SKM-1 (cell line): ENCODE measurements around the gene JADE1.

Experiments used
- DNase-seq: peaks from one replicate; lab custom pipeline; 2025; ENCODE audit not compliant: unreplicated experiment; lab: John Stamatoyannopoulos, UW

The JADE1 gene

DNA sequence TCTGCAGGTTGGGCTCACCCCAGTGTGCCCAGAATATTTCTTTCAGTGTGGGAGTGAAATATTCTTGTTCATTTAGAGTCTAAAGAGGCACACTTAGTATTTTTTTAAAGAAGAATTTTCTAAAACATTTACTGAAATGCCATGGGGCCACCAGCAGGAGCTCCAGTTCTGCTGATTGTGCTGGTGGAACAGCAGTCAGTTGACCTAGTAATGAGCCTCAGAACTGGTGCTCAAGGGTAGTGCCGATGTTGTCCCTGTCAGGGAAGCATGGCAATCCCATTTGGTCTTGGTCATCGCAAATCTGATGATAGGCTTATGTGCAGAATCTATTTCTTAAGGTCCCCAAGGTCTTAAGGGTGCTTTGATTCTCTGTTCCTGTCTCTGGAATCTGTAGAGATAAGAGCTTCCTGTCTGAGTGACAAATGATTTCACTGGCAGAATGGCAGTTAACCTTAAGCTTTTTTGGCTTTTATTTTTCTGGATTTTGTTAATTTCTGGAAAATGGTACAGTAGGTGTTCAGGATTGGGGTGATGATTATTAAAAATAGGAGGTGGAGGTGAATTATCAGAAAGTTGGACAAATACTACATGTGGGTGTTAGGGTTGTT is 31.3 kb downstream of the JADE1 start:
- no peak for DNase-seq

DNA sequence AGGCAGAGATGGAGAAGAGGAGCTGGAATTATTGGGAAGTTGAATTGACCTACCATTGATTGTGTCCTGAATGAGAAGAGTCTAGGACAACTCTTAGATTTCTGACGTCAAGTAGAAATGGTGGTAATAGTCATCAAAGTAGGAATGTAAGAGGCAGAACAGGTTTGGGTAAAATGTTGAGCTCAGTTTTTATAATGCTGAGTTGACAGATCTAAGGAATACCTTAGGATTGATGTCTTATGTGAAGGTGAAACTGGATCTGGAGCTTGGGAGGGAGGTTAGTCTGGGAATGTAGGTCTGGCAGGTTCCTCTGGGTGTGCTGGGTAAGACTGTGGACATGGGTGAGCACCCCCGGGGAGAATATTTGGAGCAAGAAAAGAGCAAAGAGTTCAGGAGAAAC is 31.9 kb downstream of the JADE1 start:
- no peak for DNase-seq

DNA sequence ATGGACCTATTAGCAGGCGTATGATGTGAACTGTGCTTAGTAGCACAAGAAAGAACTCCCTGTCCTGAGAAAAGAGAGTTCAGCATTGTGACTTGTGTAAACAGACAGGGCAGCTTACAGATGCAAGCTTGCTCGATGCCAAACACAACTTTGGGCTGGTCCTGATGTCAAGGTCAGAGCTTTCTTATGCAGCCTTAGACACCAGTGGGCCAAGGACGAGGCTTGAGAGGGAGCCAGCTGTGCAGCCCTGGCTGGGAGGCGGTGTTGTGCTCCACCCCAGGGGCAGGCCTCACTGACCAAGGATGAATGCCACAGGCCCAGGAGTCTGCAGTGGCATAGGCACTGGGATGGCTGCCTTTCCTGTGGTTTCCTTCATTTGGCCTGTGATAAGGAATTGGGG is 35.4 kb downstream of the JADE1 start:
- no peak for DNase-seq

DNA sequence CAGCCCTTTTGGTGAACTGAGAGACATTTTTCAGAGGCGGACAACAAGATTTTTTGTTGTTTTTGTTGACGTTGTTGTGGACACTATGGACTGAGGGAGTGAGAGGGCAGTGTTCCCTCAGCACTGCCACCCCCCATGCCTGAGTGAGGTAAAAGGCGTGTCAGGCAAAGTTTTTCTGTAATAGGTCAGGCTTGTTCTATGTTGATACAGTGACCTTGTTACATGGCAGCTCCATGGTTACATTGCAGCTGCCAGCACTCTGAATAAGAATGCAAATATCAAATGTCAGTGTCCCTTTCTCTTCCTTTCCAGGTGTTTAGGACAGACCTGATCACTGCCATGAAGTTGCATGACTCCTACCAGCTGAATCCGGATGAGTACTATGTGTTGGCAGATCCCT is 36.6 kb downstream of the JADE1 start:
- no peak for DNase-seq

DNA sequence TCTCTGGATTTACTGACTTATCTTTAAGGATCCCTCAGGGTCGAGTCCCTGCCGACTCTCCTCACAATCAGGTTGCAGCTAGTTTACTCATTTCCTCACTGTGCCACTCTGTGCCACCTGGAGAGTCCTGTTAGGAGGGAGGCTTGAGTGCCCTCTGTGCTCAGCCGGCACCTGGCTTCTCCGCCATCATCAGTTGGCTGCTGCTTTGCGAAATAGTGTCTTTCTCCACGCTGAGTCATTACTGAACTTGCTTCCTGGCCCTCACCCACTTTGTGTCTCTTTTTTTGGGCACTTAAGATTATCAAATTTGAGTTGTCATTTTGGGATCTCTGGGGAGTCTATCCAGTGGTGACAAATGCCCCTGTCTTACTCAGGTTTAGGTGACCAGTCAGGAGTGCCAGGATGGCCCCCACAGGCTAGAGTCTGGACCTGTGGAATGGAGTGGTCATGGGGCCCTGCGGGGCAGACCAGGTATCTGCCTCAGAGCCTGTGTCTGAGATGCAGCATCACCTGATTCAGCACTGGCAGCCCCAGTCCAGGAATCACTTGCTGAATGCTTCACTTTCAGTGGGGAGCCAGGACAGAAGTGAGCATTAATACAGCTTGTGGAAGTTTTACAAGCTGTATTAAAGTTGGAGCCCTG is 37.7 kb downstream of the JADE1 start:
- DNase-seq, result no peak

DNA sequence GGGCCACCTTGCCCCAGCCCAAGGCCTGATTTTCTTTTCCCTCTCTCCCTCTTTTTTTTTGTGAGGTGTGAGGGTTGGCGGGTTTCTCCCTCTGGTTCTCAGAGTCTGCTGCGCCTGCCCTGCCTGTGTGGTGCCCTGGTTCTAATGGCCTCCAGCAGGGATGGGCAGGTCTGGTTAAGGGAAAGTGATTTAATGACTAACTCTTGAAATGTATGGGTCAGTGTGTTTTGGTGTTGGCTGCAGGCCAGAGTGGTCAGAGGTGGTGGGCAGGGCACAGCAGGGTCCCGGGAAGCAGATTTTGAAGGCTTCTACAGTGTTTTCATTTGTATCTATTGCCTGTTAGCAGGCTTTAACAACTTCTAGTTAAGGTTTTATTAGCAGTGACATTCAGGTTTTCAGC is 39.0 kb downstream of the JADE1 start:
- DNase-seq, result no peak

DNA sequence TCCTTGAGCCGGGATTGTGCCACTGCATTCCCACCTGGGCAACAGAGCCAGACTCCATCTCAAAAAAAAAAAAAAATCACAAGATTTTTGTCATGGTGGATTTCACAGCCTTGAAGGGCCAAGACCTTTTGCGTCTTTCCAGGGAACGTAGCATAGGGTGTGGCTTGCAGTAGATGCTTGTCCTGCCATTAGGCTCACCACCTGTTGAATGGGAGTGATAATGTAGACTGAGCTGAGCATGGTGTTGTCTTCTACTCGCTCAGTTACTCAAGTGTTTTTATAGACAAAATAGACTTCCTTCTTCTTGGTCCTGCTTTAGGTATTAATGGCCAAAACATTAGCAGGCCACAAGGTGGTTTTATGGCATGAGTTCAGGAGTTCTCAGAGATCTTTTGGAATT is 40.8 kb downstream of the JADE1 start:
- DNase-seq, result no peak

DNA sequence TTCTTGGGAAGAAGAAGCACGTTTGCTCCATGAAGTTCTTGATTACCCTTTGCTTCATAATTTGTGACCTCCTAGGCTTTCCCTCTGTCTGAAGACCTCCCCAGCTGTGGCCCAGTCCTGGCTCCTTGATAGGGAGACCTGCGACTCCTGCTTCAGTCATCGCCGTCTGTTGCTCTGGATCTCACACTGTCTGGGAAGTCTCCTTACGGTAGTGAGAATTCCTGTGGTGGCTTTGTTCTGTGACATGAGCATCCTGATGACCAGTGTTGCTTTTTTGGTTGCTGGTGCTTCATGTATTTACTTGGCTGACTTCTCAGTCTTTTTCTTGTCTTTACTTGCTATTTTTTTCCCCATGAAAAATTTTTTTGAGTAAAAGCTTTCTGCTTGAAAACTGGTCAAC is 44.2 kb downstream of the JADE1 start:
- DNase-seq, result no peak

DNA sequence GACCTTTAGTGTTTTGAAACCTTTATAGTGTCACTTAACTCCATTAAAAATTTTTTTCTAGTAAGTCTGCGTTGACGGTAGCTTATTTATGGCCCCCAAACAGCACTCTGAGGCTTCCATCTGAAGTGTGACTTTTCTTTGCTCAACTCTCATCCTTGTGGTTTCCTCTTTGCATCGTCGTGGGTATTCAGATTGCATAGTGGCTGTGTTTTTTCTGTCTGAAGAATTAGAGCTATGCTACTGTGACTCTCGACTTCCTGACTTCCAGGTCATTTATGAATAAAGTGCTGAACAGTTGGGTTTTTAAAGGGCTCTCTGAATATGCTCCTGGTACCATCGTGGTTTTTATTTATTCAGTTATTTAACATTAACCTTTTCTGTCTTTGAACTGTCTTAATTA is 44.9 kb downstream of the JADE1 start:
- no peak for DNase-seq

DNA sequence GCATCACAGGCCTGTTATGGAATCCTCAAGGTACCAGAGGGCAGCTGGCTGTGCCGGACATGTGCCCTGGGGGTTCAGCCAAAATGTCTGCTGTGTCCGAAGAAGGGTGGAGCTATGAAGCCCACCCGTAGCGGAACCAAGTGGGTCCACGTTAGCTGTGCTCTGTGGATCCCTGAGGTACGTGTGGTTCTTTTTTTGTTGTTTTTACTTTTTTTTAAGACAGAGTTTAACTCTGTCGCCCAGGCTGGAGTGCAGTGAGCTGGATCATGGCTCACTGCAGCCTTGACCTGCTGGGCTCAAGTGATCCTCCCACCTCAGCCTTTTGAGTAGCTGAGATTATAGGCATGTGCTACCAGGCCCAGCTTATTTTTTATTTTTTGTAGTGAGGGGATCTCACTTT is 46.1 kb downstream of the JADE1 start:
- no peak for DNase-seq

DNA sequence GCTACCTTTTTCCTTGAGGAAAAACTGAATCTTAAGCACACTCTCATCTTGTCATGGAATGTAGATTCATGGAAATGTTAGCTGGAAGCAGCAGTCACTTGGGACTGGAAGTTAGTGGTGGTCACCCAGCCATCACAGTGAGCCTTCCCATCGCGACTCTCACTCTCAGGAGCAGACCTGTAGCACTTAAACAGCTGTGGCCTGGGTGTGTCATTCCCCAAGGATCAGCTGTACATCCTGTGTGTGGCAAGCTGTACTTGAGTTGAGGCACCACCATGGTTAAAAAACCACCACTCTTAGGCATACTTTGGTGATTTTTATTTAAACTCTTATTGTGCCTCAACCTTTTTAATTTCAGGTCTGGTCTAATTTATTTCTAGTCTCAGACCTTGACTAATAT is 46.7 kb downstream of the JADE1 start:
- no peak for DNase-seq

DNA sequence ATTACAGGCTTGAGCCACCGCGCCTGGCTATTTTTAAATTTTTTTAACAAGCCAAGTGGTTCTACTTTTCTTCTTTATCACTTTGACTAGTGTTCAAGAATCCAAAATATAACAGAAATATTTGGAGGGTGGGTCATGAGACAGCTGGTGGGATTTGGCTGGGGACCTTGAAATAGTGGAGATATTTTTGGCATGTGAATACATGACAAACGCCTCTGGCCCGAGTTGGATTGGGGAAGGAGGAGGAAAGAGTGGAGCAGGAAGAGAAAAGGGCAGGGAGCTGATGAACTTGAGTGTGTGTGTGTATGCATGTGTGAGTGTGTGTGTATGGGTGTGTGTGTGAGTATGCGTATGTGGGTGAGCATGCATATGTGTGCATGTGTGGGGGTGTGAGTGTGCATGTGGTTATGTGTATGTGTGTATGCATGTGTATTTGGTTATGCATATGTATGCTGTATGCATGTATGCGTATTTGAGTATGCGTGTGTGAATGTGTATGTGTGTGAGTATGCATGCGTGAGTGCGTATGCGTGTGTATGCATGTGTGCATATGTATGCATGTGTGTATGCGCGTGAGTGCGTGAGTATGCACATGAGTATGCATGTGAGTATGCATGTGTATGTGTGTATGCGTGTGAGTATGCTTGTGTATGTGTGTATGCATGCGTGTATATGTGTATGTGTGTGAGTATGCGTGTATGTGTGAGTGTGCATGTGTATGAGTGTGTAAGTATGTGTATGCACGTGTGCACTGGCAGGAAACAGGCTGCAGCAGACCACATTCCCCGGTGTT is 49.6 kb downstream of the JADE1 start:
- DNase-seq, result no peak

DNA sequence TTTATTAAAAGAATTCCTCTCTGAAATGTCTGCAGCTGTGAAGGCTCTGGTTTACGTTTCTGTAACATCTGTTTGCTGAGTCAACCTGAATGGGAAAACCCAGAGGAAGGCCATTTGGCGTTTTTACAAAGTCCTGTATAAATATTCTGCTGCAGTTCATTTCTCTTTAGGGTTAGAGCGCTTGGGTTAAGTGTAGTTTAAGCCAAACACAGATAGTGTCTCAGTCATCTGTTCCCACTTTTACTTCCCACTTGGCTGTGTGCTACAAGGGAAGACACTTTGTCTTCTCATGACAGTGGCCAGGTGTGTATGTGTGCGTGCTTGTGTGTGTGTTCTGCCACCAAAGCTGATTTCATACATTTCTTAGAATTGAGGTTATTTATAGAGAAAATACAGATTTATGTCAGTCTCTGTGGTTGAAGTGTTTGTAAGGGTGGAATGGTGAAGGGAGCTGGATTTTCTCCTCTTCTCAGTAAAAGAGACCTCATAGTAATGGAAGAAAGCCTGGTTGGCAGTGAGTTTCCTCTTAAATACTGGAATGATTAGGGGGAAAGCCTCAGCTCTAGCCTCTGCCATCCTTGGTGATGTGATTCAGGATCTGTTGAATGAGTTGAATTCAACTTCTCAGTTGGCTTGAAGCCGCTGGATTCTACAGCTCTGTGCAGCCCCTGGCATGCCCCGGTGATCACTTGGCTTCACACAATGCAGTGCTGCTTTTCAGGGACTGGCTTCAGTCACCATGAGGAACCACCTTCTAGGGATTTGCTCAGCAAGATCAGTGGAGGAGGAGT is 50.6 kb downstream of the JADE1 start:
- no peak for DNase-seq

DNA sequence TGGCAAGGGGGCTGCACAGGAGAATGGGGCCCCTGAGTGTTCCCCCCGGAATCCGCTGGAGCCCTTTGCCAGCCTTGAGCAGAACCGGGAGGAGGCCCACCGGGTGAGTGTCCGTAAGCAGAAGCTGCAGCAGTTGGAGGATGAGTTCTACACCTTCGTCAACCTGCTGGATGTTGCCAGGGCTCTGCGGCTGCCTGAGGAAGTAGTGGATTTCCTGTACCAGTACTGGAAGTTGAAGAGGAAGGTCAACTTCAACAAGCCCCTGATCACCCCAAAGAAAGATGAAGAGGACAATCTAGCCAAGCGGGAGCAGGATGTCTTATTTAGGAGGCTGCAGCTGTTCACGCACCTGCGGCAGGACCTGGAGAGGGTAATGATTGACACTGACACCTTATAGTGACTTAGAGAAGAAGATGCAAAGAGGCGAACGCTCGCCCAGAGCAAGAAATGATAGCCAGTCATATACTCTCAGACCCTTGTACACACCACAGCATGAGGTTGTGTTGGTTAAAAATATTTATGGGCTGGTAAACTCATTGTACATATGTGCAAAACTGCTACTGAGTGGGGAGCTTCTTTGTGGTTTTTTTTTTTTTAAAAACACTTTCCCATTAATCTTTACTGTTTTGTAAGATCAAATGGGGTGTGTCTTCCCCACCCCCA is 52.5 kb downstream of the JADE1 start:
- no peak for DNase-seq

DNA sequence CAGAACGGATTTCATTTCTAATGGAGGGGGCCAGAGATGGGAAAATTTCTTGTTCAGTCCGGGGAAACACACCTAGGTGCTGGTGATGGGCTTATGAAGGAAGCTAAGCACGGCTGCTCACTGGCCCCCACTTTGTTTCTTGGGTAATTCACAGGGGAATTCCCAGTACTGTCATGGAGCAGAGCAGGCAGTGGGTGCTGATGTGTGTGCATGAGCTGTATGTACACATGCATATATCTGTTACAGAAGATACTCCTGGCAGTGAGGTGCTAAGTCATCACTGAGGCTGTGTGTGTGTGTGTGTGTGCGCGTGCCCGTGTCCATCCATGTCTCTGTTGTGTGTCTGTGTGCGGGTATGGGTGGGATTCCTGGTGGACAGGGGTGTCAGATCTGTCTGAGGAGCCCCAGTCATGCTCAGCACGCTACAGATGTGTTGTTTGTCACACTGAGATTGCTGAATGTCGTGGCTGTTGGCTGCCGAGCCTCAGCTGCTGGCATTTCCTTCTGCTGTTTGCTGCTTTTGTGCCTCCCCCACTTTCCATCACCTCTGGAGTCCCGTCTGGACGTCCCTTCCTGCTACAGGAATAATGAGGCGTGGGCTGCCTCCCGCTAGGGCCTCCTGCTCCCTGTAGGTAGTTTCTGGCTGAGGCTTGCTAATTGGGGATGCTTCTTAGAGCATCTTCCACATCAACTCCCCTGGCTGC is 53.3 kb downstream of the JADE1 start:
- no peak for DNase-seq

DNA sequence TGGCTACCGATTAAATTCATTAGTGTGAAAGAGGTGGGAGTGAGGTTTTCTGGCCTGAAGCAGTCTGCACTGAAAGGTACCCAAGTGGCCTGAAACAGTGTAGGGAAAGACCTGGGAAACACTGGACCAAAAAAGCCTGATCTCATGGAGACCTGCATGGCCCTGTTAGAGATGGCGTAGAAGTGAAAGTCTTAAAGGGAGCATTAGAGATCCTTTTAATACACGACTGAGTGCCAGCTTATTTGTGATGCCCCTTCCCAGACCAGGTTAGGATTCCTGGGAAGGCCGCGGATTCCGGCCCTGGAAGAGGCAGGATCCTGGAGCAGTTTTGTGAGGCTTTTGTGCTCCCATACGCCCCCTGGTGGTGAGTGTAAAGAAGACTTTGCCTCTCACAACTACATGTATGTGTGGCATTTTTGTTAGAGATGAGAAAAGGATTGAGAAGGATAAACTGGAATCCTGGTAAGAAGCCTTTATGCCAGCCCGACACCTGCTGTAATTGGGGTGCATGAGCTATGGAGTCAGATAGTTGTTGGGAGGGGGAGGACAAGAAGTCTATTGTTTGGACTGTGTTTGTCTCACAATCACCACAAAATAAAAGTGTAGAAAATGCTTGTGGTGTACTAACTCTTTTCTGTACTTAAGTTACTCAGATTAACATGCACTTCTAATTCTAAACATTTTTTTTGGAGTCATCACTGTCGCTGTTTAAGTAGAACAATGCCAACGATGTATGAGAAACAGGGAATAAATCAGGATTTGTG is 54.0 kb downstream of the JADE1 start:
- peak; percentile 30 for DNase-seq

DNA sequence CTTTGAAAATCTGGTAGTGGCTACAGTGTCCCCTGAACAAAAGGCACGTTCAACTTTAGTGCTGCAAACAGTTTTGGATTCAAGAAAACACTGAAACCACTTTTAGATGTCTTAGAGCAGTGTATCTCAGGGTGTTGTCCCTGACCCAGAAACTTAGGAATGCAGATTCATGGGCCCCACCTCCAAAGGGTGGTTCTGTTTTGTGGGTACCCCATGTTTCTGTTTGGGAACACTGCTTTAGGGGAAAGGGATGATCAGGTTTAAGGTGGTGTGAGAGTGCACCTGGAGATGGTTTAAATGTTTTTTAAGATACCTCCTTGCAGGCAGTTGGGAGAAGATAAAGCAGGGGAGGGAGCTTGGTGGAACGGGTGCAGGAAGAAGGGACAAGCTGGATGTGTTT is 55.6 kb downstream of the JADE1 start:
- DNase-seq, result no peak

DNA sequence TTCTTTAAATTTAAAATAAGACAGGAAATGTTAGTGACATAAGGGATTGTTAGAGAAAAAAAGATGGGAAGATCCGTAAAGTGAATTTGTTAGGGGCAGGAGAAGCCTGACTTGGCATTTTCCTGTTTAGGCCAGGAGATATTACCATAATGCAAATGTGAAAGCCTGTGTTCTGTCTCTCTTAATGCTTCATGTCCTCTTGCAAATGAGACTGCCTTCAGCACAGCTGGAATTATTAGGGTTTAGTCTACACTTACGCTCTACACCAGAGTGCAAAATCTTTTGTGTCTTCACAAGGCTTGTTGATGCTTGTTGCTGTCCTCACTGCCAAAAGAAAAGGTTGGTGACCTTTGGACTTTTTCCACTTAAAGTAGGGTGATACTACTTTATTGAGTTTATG is 56.8 kb downstream of the JADE1 start:
- no peak for DNase-seq

DNA sequence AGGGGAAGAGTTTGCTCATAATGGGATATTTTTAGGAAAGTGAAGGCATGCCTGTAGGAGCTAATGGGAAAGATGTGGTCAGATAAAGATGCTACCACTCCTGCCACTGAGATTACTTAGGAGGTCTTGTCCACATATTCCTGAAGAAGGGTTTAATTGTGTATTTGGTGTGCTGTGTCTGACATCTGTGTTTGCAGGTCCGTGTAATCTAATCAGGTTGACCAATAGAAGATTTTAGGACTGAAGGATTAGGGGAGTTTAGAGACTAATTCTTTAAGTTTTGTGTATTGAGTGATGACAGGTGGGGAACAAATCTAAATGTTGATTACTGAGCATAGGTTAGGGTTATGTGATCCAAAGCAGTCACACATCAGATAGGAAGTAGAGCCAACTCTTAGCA is 57.2 kb downstream of the JADE1 start:
- no peak for DNase-seq

DNA sequence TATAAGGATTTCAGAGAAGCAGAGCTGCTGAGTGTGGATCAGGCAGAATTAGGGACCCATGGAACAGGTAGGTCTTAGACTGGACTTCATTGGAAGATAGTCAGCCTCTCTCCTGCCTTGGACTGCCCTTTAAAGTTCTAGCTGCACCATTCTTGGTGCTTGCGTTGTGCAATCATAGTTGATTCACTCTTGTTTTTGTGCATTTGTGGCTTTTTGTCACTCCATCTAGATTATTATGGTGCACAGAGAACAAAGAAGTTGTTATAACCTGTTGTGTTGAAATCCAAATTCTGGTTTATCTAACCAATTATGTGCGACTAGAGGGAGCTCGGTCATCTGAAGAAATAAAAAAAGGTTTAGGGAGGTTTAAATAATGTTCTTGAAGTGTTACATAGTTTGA is 59.3 kb downstream of the JADE1 start:
- no peak for DNase-seq
